WTC11 (cell line): ENCODE data around the gene RTP5. TPM values are rescaled to one million over a fixed set of nuclear protein-coding genes. Genes with fewer than 3 reads are reported as not detected.

Experiments
- ATAC-seq: fragments of 200-7000 bp; cut with Tn5 transposase; 2 replicates; pipeline ENCODE4 v1.10.0; 2021; ENCODE audit warnings: mild to moderate bottlenecking, moderate library complexity
- CTCF ChIA-PET: fragments of 300-600 bp; sonication (Branson Sonifier 250); formaldehyde crosslinking; loops from one replicate; lab custom pipeline; 2021; ENCODE audit warnings: antibody characterized with exemption; lab: Charles Lee
- POLR2A ChIA-PET: fragments of 350-600 bp; sonication (Branson Sonifier 250); formaldehyde crosslinking; loops from one replicate; lab custom pipeline; 2021; ENCODE audit warnings: antibody characterized with exemption; lab: Charles Lee
- DNase-seq: peaks from one replicate; pipeline ENCODE4 v3.0.0; 2021; ENCODE audit warnings: low spot score
- H3K27ac Mint-ChIP-seq: 2 replicates; pipeline ENCODE4 v1.8.0; 2021; ENCODE audit warnings: mixed read lengths
- H3K27me3 Mint-ChIP-seq: 2 replicates; pipeline ENCODE4 v1.8.0; 2021; ENCODE audit warnings: low read depth, mild to moderate bottlenecking, moderate library complexity, mixed read lengths
- H3K36me3 Mint-ChIP-seq: 2 replicates; pipeline ENCODE4 v1.8.0; 2021; ENCODE audit warnings: mixed read lengths
- H3K4me1 Mint-ChIP-seq: 2 replicates; pipeline ENCODE4 v1.8.0; 2022; ENCODE audit warnings: mixed read lengths
- H3K4me3 Mint-ChIP-seq: 2 replicates; pipeline ENCODE4 v1.8.0; 2021; ENCODE audit warnings: mild to moderate bottlenecking, moderate library complexity, mixed read lengths
- H3K9me3 Mint-ChIP-seq: 2 replicates; pipeline ENCODE4 v1.8.0; 2021; ENCODE audit warnings: mixed read lengths
- ATF2 ChIP-seq: sonication (generic); formaldehyde crosslinking; IDR thresholded peaks from 2 replicates; pipeline ENCODE4 v1.8.1; 2022; ENCODE audit warnings: low read depth, missing genetic modification reagents, borderline replicate concordance
- CREB1 ChIP-seq: sonication (generic); formaldehyde crosslinking; IDR thresholded peaks from 2 replicates; pipeline ENCODE4 v1.8.0; 2023; ENCODE audit warnings: mild to moderate bottlenecking, missing genetic modification reagents
- IRF2 ChIP-seq: sonication (generic); formaldehyde crosslinking; IDR thresholded peaks from 2 replicates; pipeline ENCODE4 v1.8.0; 2022; ENCODE audit warnings: low read depth, missing genetic modification reagents, borderline replicate concordance
- NR2C2 ChIP-seq: sonication (generic); formaldehyde crosslinking; IDR thresholded peaks from 2 replicates; pipeline ENCODE4 v1.8.0; 2022; ENCODE audit warnings: mild to moderate bottlenecking, missing genetic modification reagents
- OVOL2 ChIP-seq: fragments of 250-450 bp; sonication (Bioruptor Pico); IDR thresholded peaks from 2 replicates; pipeline ENCODE4 v1.9.0; 2021; ENCODE audit warnings: mild to moderate bottlenecking, borderline replicate concordance
- PRDM15 ChIP-seq: sonication (generic); formaldehyde crosslinking; IDR thresholded peaks from 2 replicates; pipeline ENCODE4 v1.8.0; 2022; ENCODE audit warnings: missing genetic modification reagents
- RORB ChIP-seq: fragments of 250-450 bp; sonication (Bioruptor Pico); IDR thresholded peaks from 2 replicates; pipeline ENCODE4 v1.9.0; 2021; ENCODE audit warnings: mild to moderate bottlenecking
- SP1 ChIP-seq: sonication (generic); formaldehyde crosslinking; conservative IDR thresholded peaks from 2 replicates; pipeline ENCODE4 v1.8.1; 2022; ENCODE audit warnings: missing genetic modification reagents
- TCF7 ChIP-seq: sonication (generic); formaldehyde crosslinking; IDR thresholded peaks from 2 replicates; pipeline ENCODE4 v1.8.0; 2022; ENCODE audit warnings: mild to moderate bottlenecking, low read depth, missing genetic modification reagents, moderate library complexity
- TEAD1 ChIP-seq: sonication (generic); formaldehyde crosslinking; IDR thresholded peaks from 2 replicates; pipeline ENCODE4 v1.8.0; 2022; ENCODE audit warnings: mild to moderate bottlenecking, missing genetic modification reagents
- ZNF396 ChIP-seq: fragments of 250-450 bp; sonication (Bioruptor Pico); IDR thresholded peaks from 2 replicates; pipeline ENCODE4 v1.8.0; 2021; ENCODE audit warnings: mild to moderate bottlenecking, moderate library complexity, borderline replicate concordance
- ZNF671 ChIP-seq: fragments of 250-450 bp; sonication (Bioruptor Pico); IDR thresholded peaks from 2 replicates; pipeline ENCODE4 v1.8.0; 2021; ENCODE audit warnings: mild to moderate bottlenecking
- total RNA-seq: library from RNA; stranded (reverse); gene quantifications from 3 replicates; pipeline ENCODE4 v1.2.3, GENCODE V29; 2021
- TF ChIP-seq, protein P1 (sequence below): fragments of 250-450 bp; sonication (Bioruptor Pico); IDR thresholded peaks from 2 replicates; pipeline ENCODE4 v1.9.0; 2021; ENCODE audit warnings: mild to moderate bottlenecking, borderline replicate concordance
- TF ChIP-seq, protein P2 (sequence below): sonication (generic); formaldehyde crosslinking; IDR thresholded peaks from 2 replicates; pipeline ENCODE4 v1.8.0; 2023; ENCODE audit warnings: missing genetic modification reagents, mild to moderate bottlenecking, borderline replicate concordance
- TF ChIP-seq, protein P3 (sequence below): sonication (generic); formaldehyde crosslinking; conservative IDR thresholded peaks from 2 replicates; pipeline ENCODE4 v1.8.1; 2022; ENCODE audit warnings: mild to moderate bottlenecking, missing genetic modification reagents

The RTP5 gene
- total RNA-seq, 1 experiment from 2014 or later, result not detected

DNA sequence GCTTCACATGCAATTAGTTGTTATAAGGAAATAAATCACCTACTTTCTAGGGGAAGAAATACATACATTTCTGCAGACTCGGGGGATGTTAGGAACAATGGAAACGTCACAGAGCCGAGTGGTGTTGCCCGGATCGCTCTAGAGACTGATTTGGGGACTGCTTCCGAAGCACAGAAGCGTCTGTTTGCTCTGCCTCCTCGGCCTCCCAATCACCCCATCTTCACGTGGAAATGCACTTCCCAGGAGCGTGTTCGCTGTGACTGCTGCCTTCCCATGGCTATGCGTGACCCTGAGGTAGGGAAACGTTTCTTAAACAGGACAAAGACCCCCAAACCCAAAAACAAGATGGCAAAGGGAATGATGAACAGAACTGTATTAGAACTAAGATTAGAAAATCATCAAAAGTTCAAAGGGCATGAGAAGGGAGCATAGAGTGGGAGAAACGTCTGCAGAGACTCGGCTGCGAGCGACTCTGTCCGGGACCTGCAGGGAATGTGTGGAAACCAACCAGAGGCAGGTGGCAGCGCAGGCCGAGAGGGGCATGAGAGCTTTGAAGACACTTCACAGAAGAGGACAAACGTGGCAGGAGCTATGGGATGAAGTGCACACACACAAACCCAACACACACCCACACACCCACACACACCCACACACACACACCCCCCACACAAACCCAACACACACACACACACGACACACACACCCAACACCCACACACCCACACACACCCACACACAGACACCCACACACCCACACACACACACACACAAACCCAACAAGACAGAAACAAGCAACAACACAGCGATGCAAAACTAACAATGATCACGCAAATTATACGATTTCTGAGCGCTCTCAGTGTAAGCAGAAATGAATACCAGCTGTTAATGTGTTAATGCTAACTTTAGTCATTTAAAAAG lies 41.3 kb downstream of the RTP5 start (continued):
- TF ChIP-seq PRDM15 (no peak), OVOL2 (CRISPR knock-in tag) (no peak), SP1 (CRISPR knock-in tag) (no peak), ATF2 (CRISPR knock-in tag) (no peak), CREB1 (CRISPR knock-in tag) (no peak)
- TF ChIP-seq, protein P1, sequence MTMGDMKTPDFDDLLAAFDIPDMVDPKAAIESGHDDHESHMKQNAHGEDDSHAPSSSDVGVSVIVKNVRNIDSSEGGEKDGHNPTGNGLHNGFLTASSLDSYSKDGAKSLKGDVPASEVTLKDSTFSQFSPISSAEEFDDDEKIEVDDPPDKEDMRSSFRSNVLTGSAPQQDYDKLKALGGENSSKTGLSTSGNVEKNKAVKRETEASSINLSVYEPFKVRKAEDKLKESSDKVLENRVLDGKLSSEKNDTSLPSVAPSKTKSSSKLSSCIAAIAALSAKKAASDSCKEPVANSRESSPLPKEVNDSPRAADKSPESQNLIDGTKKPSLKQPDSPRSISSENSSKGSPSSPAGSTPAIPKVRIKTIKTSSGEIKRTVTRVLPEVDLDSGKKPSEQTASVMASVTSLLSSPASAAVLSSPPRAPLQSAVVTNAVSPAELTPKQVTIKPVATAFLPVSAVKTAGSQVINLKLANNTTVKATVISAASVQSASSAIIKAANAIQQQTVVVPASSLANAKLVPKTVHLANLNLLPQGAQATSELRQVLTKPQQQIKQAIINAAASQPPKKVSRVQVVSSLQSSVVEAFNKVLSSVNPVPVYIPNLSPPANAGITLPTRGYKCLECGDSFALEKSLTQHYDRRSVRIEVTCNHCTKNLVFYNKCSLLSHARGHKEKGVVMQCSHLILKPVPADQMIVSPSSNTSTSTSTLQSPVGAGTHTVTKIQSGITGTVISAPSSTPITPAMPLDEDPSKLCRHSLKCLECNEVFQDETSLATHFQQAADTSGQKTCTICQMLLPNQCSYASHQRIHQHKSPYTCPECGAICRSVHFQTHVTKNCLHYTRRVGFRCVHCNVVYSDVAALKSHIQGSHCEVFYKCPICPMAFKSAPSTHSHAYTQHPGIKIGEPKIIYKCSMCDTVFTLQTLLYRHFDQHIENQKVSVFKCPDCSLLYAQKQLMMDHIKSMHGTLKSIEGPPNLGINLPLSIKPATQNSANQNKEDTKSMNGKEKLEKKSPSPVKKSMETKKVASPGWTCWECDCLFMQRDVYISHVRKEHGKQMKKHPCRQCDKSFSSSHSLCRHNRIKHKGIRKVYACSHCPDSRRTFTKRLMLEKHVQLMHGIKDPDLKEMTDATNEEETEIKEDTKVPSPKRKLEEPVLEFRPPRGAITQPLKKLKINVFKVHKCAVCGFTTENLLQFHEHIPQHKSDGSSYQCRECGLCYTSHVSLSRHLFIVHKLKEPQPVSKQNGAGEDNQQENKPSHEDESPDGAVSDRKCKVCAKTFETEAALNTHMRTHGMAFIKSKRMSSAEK (CRISPR knock-in tag), result no peak

DNA sequence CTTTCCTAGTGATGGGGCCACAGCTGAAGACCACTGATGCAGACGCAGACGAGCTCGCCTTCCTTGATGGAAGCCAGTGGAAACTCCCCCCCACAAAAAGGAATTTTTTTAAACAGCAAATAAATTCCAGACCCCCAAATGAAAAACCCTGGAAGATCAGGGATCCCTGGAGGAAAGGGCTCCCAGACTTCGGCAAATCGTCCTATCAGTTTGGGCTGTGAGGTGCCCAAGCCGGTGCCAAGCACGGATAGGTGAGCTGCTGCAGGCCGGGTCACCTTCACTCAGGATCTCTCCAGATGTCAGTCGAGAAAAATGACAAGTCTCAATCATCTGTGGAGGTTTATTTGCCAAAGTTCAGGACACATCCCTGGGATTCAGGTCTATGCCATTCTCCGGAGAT lies 42.0 kb downstream of the RTP5 start:
- DNase-seq, result no peak
- peaks cover 37% of the 10 kb centered on the region for H3K4me1 Mint-ChIP-seq
- H3K27me3 Mint-ChIP-seq, result no peaks in the 10 kb centered on the region; the same call in 1 of the 2 replicates
- H3K9me3 Mint-ChIP-seq, result no peaks in the 10 kb centered on the region
- ChIA-PET POLR2A (no interaction called here), CTCF (interaction anchor here (1.3 kb wide), 1 partner anchor 39 kb away, joined by 6 read pairs; no protein-coding TSS in a partner anchor)
- H3K36me3 Mint-ChIP-seq, result no peaks in the 10 kb centered on the region
- H3K27ac Mint-ChIP-seq, result peak overlapping the region; percentile 33
- 0 out of 2 replicates have a peak, but pooled peaks have one; percentile 14 for ATAC-seq
- H3K4me3 Mint-ChIP-seq, result peak overlapping the region; percentile 19
- TF ChIP-seq TEAD1 (CRISPR knock-in tag) (no peak), ZNF396 (CRISPR knock-in tag) (no peak), ZNF671 (CRISPR knock-in tag) (no peak), TCF7 (CRISPR knock-in tag) (no peak), NR2C2 (no peak), RORB (CRISPR knock-in tag) (no peak), IRF2 (CRISPR knock-in tag) (no peak)
- TF ChIP-seq, protein P2, sequence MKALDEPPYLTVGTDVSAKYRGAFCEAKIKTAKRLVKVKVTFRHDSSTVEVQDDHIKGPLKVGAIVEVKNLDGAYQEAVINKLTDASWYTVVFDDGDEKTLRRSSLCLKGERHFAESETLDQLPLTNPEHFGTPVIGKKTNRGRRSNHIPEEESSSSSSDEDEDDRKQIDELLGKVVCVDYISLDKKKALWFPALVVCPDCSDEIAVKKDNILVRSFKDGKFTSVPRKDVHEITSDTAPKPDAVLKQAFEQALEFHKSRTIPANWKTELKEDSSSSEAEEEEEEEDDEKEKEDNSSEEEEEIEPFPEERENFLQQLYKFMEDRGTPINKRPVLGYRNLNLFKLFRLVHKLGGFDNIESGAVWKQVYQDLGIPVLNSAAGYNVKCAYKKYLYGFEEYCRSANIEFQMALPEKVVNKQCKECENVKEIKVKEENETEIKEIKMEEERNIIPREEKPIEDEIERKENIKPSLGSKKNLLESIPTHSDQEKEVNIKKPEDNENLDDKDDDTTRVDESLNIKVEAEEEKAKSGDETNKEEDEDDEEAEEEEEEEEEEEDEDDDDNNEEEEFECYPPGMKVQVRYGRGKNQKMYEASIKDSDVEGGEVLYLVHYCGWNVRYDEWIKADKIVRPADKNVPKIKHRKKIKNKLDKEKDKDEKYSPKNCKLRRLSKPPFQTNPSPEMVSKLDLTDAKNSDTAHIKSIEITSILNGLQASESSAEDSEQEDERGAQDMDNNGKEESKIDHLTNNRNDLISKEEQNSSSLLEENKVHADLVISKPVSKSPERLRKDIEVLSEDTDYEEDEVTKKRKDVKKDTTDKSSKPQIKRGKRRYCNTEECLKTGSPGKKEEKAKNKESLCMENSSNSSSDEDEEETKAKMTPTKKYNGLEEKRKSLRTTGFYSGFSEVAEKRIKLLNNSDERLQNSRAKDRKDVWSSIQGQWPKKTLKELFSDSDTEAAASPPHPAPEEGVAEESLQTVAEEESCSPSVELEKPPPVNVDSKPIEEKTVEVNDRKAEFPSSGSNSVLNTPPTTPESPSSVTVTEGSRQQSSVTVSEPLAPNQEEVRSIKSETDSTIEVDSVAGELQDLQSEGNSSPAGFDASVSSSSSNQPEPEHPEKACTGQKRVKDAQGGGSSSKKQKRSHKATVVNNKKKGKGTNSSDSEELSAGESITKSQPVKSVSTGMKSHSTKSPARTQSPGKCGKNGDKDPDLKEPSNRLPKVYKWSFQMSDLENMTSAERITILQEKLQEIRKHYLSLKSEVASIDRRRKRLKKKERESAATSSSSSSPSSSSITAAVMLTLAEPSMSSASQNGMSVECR (CRISPR knock-in tag), result no peak
- TF ChIP-seq, protein P1 (CRISPR knock-in tag), result no peak
- TF ChIP-seq, protein P3, sequence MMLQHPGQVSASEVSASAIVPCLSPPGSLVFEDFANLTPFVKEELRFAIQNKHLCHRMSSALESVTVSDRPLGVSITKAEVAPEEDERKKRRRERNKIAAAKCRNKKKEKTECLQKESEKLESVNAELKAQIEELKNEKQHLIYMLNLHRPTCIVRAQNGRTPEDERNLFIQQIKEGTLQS (CRISPR knock-in tag), result no peak
